Daoy (cell line): ENCODE data around the gene IGLL5. TPM values are rescaled to one million over a fixed set of nuclear protein-coding genes. Genes with fewer than 3 reads are reported as not detected.
"Not testable (repeated sequence)": the region's sequence is repeated elsewhere in the genome, so short reads cannot be mapped to it uniquely, and the experiment has no call there.

Experiments
- DNase-seq: peaks from one replicate; pipeline ENCODE4 v3.0.0-alpha.2; 2015; ENCODE audit warnings: low read depth
- total RNA-seq: library from RNA; depleted of rRNA; stranded (reverse); fragments of >200 nt; shearing (Covaris generic); gene quantifications from 2 replicates; pipeline ENCODE4 v1.2.3, GENCODE V29; 2014

The IGLL5 gene
- total RNA-seq, 1 experiment from 2014 or later, result not detected

- peak; percentile 60 for DNase-seq
Observed at GRCh38 chr22:22884010-22884887, 3.4 kb upstream of the IGLL5 start.

GRCh38 chr22:22884888-22885840, 2.5 kb upstream of the IGLL5 start:
- DNase-seq, result no peak

- no peak for DNase-seq
Observed at GRCh38 chr22:22886546-22886945, 1.1 kb upstream of the IGLL5 start.

GRCh38 chr22:22888571-22889353, 1.1 kb downstream of the IGLL5 start:
- DNase-seq, result no peak

- DNase-seq, result no peak
Observed at GRCh38 chr22:22890085-22890484, 2.5 kb downstream of the IGLL5 start.

- no peak for DNase-seq
Observed at GRCh38 chr22:22891139-22891621, 3.6 kb downstream of the IGLL5 start.

- no peak for DNase-seq
Observed at GRCh38 chr22:22892096-22893052, 4.8 kb downstream of the IGLL5 start.

GRCh38 chr22:22893077-22893805, 5.6 kb downstream of the IGLL5 start:
- no peak for DNase-seq

- no peak for DNase-seq
Observed at GRCh38 chr22:22893891-22894739, 6.5 kb downstream of the IGLL5 start.

GRCh38 chr22:22894740-22895731, 7.4 kb downstream of the IGLL5 start:
- no peak for DNase-seq

GRCh38 chr22:22895776-22896445, 8.3 kb downstream of the IGLL5 start:
- no peak for DNase-seq

GRCh38 chr22:22896601-22897000, 9.0 kb downstream of the IGLL5 start:
- no peak for DNase-seq

GRCh38 chr22:22897091-22897490, 9.5 kb downstream of the IGLL5 start:
- DNase-seq, result no peak

- no peak for DNase-seq
Observed at GRCh38 chr22:22897947-22898346, 10.3 kb downstream of the IGLL5 start.

GRCh38 chr22:22898411-22898950, 10.9 kb downstream of the IGLL5 start:
- DNase-seq, result not testable (repeated sequence)

- not testable (repeated sequence) for DNase-seq
Observed at GRCh38 chr22:22899342-22900080, 11.9 kb downstream of the IGLL5 start.
